ENCODE measurements around the gene SIL1.
"Not testable (repeated sequence)": the region's sequence is repeated elsewhere in the genome, so short reads cannot be mapped to it uniquely, and the experiment has no call there.

SIL1 gene

DNA sequence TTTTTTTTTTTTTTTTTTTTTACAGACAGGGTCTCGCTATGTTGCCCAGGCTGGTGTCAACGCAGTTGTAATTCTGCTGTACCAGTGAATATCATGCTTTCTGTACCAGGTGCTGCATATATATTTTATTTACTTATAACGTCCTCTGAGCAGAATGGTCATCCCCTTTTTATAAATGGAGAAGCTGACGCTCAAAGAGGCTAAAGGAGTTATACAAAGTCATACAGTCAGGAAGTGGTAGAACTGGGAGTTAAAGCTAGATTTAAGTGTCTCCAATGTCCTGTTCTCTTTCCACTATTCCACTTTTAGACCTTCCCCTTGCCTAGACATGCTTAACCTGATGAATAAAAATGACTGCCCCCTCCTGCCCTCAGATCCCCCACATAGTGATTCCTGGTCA is 1.2 kb upstream of the SIL1 start:
- DNase-seq, result no peak

DNA sequence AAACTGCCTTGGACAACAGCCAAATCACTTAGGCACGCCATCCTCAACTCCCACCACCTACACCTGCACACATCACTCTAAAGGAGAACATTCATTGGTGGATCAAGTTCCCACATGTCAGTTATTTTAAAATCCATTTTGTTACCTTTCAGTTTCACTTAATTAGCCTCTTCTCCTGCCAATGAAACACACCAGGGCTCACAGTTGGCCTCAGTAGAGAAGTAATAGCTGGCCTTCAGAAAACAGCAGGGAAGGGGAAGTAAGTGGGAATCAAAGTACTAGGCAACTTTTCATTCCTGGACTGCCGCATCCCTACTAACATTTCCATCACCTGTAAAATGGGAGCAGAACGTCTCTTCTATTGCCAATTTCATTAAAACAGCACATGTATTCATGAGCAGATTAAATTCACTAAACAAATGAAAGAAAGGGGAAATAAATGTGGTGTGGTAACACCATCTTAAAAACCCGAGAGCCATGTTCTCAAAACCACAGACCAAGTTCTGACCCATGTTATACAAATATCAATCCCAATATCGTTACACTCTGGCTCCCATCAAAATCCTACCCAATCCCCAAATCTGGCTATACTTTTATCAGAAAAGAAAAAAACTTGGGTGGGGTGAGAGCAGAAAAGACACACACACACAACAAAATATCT is 1.7 kb downstream of the SIL1 start:
- DNase-seq, result no peak

DNA sequence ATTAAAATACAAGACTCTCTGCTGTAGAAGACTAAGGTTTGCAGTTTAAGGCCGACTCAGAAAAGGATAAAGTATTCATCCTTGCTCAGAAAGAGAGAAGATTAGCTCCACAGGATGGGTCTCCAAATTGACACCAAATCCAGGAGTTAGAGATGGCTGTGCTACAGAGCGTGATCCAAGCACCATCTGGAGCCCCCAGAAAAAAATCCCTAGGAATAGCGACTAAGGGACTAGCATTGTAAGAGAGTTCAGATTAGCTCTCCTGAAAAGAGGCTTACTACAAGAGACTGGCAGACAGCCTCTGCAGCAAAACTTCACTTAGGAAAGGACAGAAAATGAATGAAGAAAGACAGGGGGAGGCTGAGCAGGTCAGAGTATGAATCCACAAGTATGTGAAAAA is 3.7 kb downstream of the SIL1 start:
- DNase-seq, result no peak

DNA sequence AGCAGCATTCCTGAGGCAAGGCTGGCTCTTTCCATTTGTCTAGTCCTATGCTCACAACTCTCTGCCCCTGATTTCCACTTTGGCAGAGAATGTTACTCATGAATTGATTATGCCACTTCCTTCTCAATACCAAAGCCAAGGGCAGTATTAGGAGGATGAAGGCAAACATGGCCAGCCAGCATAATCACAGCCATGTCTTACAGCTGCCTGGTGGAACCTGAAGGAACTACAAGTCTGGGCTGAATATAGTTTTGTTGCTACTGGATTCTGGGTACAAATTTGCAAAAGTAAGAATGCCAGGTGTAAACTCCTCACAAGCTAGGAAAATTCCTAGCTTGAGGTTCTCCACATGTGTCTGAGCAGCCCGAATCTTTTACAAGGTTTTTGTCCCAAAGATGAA is 4.2 kb downstream of the SIL1 start:
- DNase-seq, result no peak

DNA sequence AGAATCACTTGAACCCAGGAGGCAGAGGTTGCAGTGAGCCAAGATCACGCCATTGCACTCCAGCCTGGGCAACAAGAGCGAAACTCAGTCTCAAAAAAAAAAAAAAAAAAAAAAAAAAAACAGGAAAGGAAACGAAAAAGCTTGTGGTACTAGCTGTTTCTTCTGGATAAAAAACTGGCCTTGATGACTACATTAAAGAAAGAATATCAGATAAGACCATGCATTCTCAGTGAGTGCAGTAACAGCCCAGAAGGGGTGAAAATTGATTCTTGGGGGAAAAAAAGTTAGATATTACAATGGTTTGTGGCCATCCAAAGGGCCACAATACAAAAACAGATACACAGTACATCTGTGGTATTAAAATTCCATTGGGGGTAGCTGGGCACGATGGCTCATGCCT is 5.3 kb downstream of the SIL1 start:
- DNase-seq, result not testable (repeated sequence)

DNA sequence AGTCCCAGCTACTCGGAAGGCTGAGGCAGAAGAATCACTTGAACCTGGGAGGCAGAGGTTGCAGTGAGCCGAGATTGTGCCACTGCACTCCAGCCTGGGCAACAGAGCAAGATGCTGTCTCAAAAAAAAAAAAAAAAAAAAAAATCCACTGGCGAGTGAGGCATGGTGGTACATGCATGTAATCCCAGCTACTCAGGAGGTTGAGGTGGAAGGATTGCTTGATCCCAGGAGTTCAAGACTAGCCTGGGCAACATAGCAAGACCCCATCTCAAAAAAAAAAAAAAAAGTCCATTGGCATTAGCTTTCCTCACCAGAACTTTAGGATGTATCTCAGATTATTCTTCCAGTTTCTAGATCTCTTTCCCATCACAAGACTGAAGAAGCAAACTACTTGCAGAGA is 6.2 kb downstream of the SIL1 start:
- not testable (repeated sequence) for DNase-seq

DNA sequence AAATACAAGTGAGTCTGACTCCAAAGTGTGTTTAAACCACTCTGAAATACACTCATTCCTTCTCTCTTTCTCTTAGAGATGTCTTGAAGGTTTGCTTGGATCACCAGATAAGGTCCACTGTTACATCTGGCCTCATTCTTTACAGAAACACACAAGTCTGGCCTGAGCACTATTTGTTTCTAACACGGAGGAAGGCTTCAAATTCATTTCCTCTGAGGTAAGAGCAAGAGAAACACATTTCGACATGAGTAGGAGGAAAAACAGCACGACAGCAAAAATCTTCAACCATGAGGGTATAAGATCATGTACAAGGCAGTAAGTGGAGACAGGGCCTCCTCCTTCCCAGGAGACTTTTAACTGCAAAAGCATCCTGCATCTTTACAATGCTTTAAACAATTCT is 8.0 kb downstream of the SIL1 start:
- no peak for DNase-seq

DNA sequence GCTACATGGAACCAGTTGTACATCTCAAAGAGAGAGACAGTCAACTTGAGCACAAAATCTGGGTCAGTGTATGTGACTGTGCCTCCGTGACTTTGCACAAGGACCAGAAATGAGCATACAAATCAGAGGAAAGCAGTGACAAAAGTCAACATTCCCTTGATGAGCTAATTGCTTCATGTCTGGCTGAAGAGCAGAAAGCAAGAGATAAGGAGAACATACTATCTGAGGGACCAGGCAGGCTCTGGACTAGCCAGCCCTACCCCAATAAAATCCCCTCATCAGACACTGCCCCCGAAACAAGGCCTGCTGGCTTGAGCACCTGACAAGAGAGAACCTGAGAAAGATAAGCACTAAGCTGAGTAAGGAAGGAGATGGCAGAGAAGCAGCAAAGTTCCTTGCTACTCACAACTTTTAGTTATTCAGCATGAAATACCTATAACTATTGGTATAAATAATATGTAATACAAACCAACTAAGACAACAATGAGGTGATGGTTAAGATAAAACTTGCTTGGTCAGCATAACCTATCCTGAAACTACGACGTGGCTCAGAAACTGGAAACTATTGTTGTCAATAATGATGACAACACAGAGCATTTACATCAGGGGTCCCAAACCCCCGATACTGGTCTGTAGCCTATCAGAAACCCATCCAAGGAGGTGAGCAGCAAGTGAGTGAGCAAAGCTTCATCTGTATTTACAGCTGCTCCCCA is 9.5 kb downstream of the SIL1 start:
- no peak for DNase-seq

DNA sequence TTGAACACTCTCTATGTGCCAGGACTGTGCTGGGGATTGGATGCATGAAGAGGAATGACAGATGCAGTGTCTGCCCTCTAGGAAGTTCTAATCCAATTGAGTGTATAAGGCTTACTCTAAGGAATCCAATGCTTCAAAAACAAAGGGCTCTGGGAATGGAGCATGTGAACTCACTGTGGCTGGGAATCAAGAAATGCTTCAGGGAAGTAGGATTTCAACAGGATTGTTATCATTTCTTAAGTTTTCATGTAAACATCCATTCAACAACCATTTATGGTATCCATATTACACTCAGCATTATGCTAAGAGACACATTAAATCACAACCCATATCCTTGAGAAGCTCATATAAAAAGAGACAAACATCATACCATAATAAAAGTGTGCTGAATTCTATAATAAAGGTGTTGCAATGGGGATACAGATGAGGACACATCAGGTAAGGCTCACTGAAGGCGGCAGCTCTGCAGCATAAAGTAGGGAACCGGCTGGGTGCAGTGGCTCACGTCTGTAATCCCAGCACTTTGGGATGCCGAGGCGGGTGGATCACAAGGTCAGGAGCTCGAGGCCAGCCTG is 11.3 kb downstream of the SIL1 start:
- no peak for DNase-seq

DNA sequence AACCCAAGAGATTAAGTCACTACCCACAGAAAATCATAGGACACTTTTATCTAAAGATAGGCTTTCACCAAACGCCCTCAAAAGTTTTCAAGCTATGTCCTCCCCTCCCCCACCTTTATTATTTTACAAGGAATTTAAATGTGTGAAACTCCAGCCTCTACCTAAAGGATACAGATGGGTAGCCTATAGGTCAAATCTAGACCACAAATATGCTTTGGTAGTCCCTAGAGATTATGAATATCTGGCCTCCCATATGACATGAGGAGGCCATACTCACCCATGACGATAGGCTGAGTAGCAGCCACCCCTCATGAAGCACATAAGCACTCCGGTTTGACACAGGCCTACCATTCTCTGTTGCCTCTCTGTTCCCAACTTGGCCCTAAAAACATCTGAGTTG is 11.9 kb downstream of the SIL1 start:
- no peak for DNase-seq

DNA sequence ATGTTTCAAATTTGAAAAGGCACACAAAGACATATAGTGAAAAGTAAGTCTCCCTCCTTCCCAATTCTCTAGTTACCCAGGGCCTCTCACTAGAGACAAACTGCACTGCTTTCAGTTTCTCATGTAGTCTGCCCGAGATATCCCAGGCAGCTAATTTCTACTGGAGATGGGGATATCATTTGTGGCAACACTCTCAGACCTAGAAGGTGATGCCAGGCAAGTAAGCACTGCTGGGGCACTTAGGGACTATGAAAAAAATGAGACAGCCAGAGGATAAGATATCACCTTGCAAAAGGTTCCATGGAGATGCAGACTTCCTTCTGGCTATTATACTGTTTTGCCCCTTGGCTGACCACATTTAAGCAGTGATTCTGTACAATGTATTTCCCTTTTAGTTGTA is 12.6 kb downstream of the SIL1 start:
- no peak for DNase-seq

DNA sequence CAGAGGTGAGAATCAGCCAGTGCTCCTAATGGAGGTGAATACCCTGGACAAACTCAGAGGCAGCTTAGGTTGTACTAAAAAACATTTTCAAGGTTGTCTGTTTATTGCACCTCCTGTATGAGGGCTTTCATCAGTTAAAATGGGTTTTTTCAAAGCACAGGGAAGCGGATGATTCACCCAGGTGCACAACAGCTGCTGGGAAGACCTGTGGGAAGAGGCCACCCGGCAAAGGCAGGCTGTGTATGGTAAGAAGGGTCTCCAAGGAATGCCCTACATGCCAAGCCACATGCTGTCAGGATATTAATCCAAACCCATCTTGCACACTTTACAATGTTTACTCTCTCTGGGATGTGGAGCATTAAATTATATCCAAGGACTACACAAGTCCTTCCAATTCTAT is 14.7 kb downstream of the SIL1 start:
- DNase-seq, result no peak

DNA sequence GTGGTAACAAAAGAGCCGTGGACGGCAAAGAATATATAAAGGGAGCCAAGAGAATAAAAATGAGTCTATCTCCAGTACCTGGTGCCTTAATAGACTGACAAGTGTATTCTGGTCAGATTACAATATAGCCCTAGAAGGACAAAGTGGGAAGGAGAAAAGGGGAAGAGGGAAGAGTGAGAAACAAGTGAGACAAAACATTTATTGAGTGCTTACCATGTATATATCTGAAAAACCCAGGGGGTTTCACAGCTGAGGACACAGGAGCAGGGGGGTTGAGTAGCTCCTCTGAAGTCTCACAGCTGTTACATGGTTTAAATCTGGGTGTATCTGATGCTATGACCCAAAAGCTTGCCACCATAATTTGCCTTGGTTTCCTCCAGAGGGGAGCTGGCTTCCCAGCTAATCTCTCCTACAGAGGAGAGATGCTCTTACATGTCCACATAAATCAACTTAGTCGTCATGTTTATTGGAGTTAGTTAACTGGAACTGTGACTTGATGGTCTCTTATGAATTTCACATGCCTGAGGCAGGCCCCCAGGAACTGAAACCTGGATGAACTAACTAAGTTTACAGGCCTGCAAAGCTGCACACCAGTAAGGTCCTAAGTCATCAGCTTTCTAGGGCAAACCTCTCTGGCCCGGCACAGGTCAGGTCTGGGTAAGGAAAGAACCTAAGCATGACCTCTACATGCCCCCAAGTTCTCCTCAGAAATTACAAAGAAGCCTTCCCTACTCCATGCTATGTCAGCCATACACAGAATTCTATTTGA is 15.5 kb downstream of the SIL1 start:
- DNase-seq, result no peak

DNA sequence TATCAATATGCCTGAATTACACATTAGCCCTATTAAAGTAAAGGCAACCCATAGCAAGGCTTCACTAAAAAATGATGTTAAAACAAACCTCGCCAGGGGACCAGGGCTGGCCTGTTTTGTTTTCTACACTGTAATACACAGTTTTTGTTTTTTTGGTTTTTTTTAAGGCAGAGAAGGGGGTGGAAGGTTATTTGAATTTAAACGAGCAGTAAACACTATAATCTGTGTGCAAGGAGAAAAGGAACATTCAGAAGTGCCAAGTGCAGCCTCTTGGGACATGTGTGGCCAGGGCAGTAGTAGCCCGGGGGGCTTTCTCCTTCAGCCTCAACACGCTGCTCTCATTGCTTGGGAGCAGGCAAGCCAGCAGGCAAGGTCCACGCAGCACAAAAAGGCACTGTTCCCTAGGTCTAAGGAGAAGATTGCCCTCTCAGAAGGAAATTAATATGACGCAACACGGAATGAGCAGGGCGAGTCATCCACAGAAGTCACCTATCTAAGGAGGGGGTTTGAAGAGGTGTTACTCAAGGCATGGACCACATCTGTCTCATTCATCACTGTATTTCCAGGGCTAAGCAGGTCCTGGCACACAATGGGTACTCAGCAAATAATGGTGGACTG is 16.2 kb downstream of the SIL1 start:
- DNase-seq, result no peak

DNA sequence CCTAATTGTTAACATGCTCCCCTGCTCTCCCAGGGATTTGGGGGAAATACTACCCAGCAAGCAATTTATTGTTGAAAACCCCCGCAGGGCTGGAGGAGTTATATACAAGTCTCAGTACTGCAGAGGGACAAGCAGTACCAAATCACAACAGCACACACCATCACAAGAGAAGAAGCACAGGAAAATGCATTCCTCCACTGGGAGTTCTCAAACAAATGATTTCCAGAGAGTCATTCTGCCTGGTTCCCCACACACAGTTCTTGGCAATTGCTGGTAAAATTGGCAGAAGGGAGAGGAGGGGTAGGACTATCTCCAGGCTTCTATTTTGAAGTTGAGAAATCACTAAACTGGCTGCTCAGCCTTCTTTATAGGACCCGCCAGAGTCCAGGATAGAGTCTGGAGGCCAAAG is 16.8 kb downstream of the SIL1 start:
- no peak for DNase-seq

DNA sequence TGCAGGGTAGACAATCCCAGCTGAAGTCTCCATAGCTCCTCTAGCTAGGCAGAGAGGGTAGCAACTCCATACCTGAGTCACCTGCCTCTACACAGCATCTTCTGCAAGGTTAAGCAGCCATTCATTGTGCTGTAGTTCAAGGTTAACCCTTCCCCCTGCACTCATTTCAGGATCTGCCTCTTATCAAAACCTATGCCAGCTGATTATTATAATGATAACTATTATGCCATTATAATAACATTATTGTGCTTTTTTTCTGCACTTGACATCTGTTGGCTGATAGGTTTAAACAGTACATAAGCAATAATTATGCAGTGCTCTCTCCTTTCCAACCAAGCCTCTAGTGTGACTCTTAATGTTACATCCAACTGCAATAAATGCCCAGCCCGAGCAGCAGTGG is 17.3 kb downstream of the SIL1 start:
- no peak for DNase-seq

DNA sequence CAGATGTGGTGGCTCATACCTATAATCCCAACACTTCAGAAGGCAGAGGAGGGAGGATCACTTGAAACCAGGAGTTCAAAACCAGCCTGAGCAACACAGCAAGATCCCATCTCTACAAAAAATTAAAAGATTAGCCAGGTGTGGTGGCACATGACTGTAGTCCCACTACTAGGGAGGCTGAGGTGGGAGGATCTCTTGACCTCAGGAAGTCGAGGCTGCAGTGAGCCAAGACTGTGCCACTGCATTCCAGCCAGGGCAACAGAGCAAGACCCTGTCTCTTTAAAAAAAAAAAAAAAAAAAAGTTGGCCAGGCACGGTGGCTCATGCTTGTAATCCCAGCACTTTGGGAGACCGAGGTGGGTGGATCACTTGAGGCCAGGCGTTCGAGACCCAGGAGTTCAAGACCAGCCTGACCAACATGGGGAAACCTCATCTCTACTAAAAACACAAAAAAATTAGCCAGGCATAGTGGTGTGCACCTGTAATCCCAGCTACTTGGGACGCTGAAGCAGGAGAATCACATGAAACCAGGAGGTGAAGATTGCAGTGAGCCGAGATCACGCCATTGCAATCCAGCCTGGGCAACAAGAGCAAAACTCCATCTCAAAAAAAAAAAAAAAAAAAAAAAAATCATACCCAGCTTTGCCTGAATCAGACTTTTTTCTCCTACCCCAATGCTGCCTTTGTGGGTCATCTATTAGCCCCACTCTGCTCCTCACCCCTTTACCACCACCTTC is 18.2 kb downstream of the SIL1 start:
- DNase-seq, result not testable (repeated sequence)

DNA sequence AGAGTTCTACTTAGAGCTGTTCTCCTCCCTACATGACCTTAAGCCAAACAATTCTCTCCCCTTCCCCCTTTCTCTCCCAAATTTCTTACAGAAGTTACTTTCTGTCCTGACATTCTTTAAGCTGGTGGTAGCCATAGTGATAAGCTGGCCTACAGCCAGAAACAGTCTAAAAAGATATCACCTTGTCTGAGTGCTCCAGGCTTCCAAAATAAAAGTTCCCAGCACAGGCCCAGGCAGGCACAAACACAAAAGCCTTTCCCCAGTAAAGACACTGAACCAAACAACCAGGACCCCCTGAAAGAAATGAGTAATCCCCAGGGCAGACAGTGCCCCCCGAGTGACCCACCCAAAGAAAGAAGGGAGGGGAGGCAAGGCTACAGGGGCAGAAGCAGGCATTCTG is 19.2 kb downstream of the SIL1 start:
- no peak for DNase-seq

DNA sequence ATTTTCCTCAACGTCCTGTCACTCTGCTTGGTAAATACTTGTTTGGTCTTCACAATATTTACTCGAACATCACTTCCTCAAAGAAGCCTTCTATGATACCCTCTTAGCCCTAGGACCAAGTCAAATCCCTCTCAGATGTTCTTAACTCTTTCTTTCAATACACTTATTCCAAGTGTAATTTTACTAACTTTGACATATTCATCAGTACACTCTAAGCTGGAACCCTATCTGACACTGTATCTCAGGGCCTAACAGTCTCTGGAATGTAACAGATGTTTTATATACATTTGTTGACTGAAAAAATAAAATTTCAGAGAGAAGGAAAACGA is 19.6 kb downstream of the SIL1 start:
- DNase-seq, result no peak

DNA sequence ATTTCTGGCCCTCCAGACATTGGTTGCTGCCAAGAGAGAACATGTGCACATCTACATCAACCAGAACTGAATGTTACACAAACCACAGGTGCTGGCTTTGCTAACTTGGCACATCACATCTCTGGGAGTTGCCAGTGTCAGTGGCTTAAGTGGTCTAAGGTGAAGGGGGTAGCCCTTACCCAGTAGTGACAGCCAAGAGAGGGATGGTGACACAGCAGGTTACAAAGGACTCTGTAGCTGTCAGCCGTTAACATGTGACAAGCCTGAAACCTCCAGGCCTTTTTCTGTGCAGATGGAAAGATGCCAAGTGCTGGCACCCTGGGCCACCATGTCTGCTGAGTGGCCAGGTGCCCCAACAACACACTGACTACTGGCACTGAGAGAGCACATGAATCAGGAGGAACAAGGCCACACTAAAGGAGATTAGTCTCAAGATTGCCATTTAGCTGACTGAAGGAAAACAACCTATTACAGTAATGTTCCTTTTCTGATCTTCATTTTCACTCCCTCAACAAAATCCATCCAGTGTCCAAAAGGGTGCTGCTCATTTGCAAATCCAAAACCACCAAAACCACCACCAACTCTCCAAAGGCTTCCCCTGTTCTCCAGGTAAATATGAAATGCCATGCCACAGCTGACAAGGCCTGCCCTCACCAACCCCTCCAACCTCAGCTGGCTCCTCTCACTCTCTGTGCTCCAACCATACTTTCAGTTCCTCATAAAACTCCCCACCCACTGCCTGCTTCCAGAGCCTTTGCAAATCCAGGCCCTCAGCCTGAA is 20.2 kb downstream of the SIL1 start:
- no peak for DNase-seq

DNA sequence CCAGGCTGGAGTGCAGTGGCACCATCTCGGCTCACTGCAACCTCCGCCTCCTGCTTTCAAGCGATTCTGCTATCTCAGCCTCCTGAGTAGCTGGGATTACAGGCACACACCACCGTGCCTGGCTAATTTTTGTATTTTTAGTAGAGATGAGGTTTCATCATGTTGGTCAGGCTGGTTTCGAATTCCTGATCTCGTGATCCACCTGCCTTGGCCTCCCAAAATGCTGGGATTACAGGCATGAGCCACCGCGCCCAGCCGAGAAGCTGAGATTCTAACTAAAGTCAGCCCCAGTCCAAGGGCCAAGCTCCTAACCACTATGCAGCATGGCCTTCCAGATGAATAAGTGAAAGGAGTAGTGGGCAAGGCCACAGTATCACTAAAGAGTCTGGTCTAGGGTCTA is 20.9 kb downstream of the SIL1 start:
- DNase-seq, result not testable (repeated sequence)

DNA sequence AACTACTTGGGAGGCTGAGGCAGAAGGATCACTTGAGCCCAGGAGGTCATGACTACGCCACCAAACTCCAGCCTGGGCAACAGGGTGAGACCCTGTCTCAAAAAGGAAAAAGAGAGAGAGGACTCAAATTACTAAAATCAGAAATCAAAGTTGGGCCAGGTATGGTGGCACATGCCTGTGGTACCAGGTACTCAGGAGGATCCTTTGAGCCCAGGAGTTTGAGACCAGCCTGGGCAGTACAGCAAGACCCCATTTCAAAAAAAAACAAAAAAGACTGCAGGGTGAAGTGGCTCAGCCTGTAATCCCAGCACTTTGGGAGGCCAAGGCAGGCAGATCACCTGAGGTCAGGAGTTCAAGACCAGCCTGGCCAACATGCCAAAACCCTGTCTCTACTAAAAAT is 23.8 kb downstream of the SIL1 start:
- DNase-seq, result not testable (repeated sequence)

Data from stimulated activated CD4-positive, alpha-beta T cell treated with anti-CD3 and anti-CD28 coated beads, Interleukin-2, amount 100 ng/mL, for 24 hours (primary cell).